ENCODE results near the gene GPR15. TPM values are rescaled to one million over a fixed set of nuclear protein-coding genes. Genes with fewer than 3 reads are reported as not detected.

Gene GPR15
- total RNA-seq (2022; extraction: Qiagen RNA extraction; ENCODE audit: low read depth) = not detected in 5 replicates

GRCh38 chr3:98531622-98532274 is at the start of gene GPR15:
TSS of gene GPR15 (plus strand) at chr3:98531978. CDS start at chr3:98532034, 56 bp downstream.

GRCh38 chr3:98497381-98497780 is 34.4 kb upstream of the GPR15 start, which contains the start of gene OR5K2:
TSS of gene OR5K2 (plus strand) at chr3:98497681. CDS start at chr3:98497681, 0 bp downstream.

GRCh38 chr3:98522544-98523281 is 9.1 kb upstream of the GPR15 start, which contains the start of gene CLDND1:
TSS of gene CLDND1 (minus strand) at chr3:98522902. CDS start at chr3:98521424, 1,478 bp downstream.

Other genes with a start within 250 kb of the GPR15 start
- not detected in 5 replicates for gene OR5H2, start 249.5 kb upstream of the GPR15 start, total RNA-seq (2022; extraction: Qiagen RNA extraction; ENCODE audit: low read depth)
- not detected in 5 replicates for gene OR5K4, start 178.1 kb upstream of the GPR15 start, total RNA-seq (2022; extraction: Qiagen RNA extraction; ENCODE audit: low read depth)
- gene OR5K3, start 141.3 kb upstream of the GPR15 start, total RNA-seq (2022; extraction: Qiagen RNA extraction; ENCODE audit: low read depth) = not detected in 5 replicates
- not detected in 5 replicates for gene OR5K1, start 68.8 kb upstream of the GPR15 start, total RNA-seq (2022; extraction: Qiagen RNA extraction; ENCODE audit: low read depth)
- gene OR5K2, start 34.3 kb upstream of the GPR15 start, total RNA-seq (2022; extraction: Qiagen RNA extraction; ENCODE audit: low read depth) = not detected in 5 replicates
- gene CLDND1, start 9.1 kb upstream of the GPR15 start, total RNA-seq (2022; extraction: Qiagen RNA extraction; ENCODE audit: low read depth) = 46.0 to 68.6 TPM (median 61.1 TPM) in 5 replicates
- gene CPOX, start 61.6 kb downstream of the GPR15 start, total RNA-seq (2022; extraction: Qiagen RNA extraction; ENCODE audit: low read depth) = 16.8 to 25.1 TPM (median 21.8 TPM) in 5 replicates
- 0.50 to 1.1 TPM (median 0.81 TPM) in 5 replicates for gene ST3GAL6, start 231.4 kb downstream of the GPR15 start, total RNA-seq (2022; extraction: Qiagen RNA extraction; ENCODE audit: low read depth)

Data from A549 treated with GW870086 at 1 μM for 4 hours (cell line).